Nephron (organoid): ENCODE results near the gene LIN37.

ENCODE experiments used
- H3K27ac Mint-ChIP-seq, 3 experiments: 2 replicates each; pipeline ENCODE4 v1.8.0; 2020; ENCODE audit warnings: mixed read lengths in 3 of 3, mild to moderate bottlenecking in 2 of 3, moderate library complexity in 1 of 3
- H3K27me3 Mint-ChIP-seq: 2 replicates; pipeline ENCODE4 v1.8.0; 2021; ENCODE audit warnings: low read depth, mild to moderate bottlenecking, moderate library complexity, mixed read lengths
- H3K36me3 Mint-ChIP-seq: 2 replicates; pipeline ENCODE4 v1.8.0; 2020; ENCODE audit warnings: low read depth, mixed read lengths
- H3K4me1 Mint-ChIP-seq: 2 replicates; pipeline ENCODE4 v1.8.0; 2020; ENCODE audit warnings: mixed read lengths
- H3K4me3 Mint-ChIP-seq, 3 experiments: 2 replicates each; pipeline ENCODE4 v1.8.0; 2020; ENCODE audit warnings: mild to moderate bottlenecking in 3 of 3, mixed read lengths in 3 of 3, moderate library complexity in 2 of 3
- H3K9me3 Mint-ChIP-seq: 2 replicates; pipeline ENCODE4 v1.8.0; 2020; ENCODE audit warnings: mixed read lengths
- CTCF ChIP-seq, 3 experiments: fragments of 200-600 bp; sonication (generic); IDR thresholded peaks; one replicate each; pipeline ENCODE4 v1.5.0; 2021; ENCODE audit warnings: antibody characterized with exemption in 3 of 3; ENCODE audit not compliant: unreplicated experiment in 3 of 3

LIN37 gene

GRCh38 chr19:35773020-35773806 is 24.8 kb downstream of the LIN37 start:
- Mint-ChIP-seq H3K27ac (no peak overlapping the region), H3K9me3 (no peaks in the 10 kb centered on the region), H3K4me1 (peaks cover 32% of the 10 kb centered on the region), H3K4me3 (peak overlapping the region in 1 of 3 experiments; percentile 52), H3K27me3 (peaks cover 4% of the 10 kb centered on the region), H3K36me3 (peaks cover 8% of the 10 kb centered on the region)
- TF ChIP-seq CTCF (IDR thresholded peaks at IDR 0.05; ENCODE audit: unreplicated experiment in 3 of 3): no peak

- Mint-ChIP-seq H3K4me3 (peak overlapping the region; percentile 89 to 94 (median 92)), H3K27ac (no peak overlapping the region), H3K9me3 (no peaks in the 10 kb centered on the region), H3K27me3 (no peaks in the 10 kb centered on the region), H3K36me3 (peaks cover 8% of the 10 kb centered on the region), H3K4me1 (peaks cover 27% of the 10 kb centered on the region)
- TF ChIP-seq CTCF (IDR thresholded peaks at IDR 0.05; ENCODE audit: unreplicated experiment in 3 of 3): no peak
Observed at GRCh38 chr19:35774274-35775045, 26.1 kb downstream of the LIN37 start.

GRCh38 chr19:35775046-35775297 is 26.6 kb downstream of the LIN37 start:
- TF ChIP-seq CTCF (IDR thresholded peaks at IDR 0.05; ENCODE audit: unreplicated experiment in 3 of 3): no peak
- Mint-ChIP-seq H3K36me3 (peaks cover 12% of the 10 kb centered on the region), H3K27me3 (no peaks in the 10 kb centered on the region), H3K27ac (no peak overlapping the region), H3K4me1 (peaks cover 27% of the 10 kb centered on the region), H3K9me3 (no peaks in the 10 kb centered on the region), H3K4me3 (peak overlapping the region; percentile 89 to 94 (median 92))

- Mint-ChIP-seq H3K4me3 (peak within 1 kb of the TSS; percentile 89 to 94 (median 92)), H3K27ac (peak within 1 kb of the TSS; percentile 43 to 62 (median 48)), H3K4me1 (peaks cover 27% of the 10 kb centered on the region), H3K27me3 (no peaks in the 10 kb centered on the region), H3K9me3 (no peaks in the 10 kb centered on the region), H3K36me3 (peaks cover 12% of the 10 kb centered on the region)
- TF ChIP-seq CTCF (IDR thresholded peaks at IDR 0.05; ENCODE audit: unreplicated experiment in 3 of 3): no peak
Observed at GRCh38 chr19:35775298-35776101, 27.1 kb downstream of the LIN37 start, which contains the start of gene ARHGAP33. TSS of gene ARHGAP33 (plus strand) at chr19:35775564. CDS start at chr19:35775659, 95 bp downstream.

GRCh38 chr19:35776102-35776788 is 27.9 kb downstream of the LIN37 start:
- no peaks in the 10 kb centered on the region for H3K27me3 Mint-ChIP-seq
- H3K9me3 Mint-ChIP-seq: no peaks in the 10 kb centered on the region
- peak overlapping the region; percentile 78 to 90 (median 89) for H3K4me3 Mint-ChIP-seq
- H3K4me1 Mint-ChIP-seq: peaks cover 27% of the 10 kb centered on the region
- no peak for TF ChIP-seq CTCF (IDR thresholded peaks at IDR 0.05; ENCODE audit: unreplicated experiment in 3 of 3)
- H3K36me3 Mint-ChIP-seq: peaks cover 13% of the 10 kb centered on the region
- H3K27ac Mint-ChIP-seq: peak overlapping the region; percentile 43 to 62 (median 48)
